Activated CD4-positive, alpha-beta T cell treated with anti-CD3 and anti-CD28 coated beads, Interleukin-2, amount 50 U/mL, for 16 hours (primary cell): Measurements from ENCODE around the gene ADCY10.
"Not testable (repeated sequence)": the region's sequence is repeated elsewhere in the genome, so short reads cannot be mapped to it uniquely, and the experiment has no call there.

Source experiments
- DNase-seq: peaks from one replicate; pipeline ENCODE4 v3.0.0-alpha.2; 2020

The ADCY10 gene

GRCh38 chr1:167913895-167914496 is at the start of gene ADCY10:
ADCY10 (minus strand) TSS chr1:167914134; CDS start chr1:167905140, 8,994 bp downstream.
- no peak for DNase-seq

GRCh38 chr1:167957710-167958109 is 43.8 kb upstream of the ADCY10 start:
- DNase-seq, result no peak

DNA sequence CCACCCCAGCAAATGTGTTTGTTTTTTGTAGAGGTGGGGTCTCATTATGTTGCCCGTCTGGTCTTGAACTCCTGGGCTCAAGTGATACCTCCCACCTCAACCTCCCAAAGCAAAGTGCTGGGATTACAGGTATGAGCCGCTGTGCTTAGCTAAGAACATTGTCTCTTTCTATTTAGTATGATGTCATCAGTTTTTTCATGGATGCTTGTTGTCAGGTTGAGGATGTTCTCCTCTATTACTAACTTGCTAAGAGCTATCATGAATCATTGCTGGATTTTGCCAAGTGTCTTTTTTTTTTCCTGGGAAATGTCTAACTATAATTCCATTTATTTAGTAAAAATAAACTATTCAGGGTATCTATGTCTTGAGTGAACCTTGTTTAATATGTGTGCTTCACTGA is 42.0 kb upstream of the ADCY10 start:
- DNase-seq, result no peak

DNA sequence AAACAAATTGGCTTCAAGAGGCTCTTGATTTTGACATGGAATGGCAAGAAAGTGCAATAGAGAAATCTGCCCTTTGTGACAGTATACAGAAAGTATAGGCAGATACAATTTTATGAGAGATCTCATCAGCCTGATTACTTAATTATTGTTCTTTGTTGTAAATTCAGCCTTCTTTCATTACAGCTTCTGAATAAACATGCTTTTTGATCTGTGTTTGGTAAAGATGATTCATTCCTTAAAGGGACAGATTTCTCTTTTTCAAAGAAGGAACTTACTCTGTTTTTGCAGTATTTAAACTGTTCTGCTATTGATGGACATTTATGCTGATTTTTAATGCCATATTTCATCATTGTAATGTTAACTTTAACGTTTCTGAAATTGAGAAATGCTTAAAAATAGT is 36.6 kb upstream of the ADCY10 start:
- DNase-seq, result no peak

GRCh38 chr1:167949785-167950184 is 35.9 kb upstream of the ADCY10 start:
- DNase-seq, result no peak

- DNase-seq, result no peak
These were observed 33.8 kb upstream of the ADCY10 start for GRCh38 chr1:167947733-167948132.

- no peak for DNase-seq
These were observed 29.6 kb upstream of the ADCY10 start for GRCh38 chr1:167943541-167943940.

DNA sequence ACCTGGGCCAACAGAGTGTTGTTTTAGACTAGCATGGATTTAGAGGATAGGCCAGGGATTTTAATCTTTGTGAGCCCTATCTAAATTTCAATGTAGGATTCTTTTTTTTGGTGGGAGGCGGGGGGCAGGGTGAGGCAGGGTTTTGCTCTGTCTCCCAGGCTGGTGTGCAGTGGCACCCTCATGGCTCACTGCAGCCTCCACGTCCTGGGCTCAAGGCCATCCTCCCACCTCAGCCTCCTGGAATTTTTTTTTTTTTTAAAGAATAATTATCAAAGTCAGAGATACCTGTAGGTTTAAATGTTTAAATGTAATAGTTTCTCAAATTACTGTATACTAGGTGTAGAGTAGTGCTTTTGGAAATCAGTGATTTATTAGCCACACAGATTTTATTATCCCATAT is 26.3 kb upstream of the ADCY10 start:
- no peak for DNase-seq

GRCh38 chr1:167938080-167938636 is 24.2 kb upstream of the ADCY10 start:
- DNase-seq, result no peak

GRCh38 chr1:167937709-167938010 is 23.7 kb upstream of the ADCY10 start:
- no peak for DNase-seq

DNA sequence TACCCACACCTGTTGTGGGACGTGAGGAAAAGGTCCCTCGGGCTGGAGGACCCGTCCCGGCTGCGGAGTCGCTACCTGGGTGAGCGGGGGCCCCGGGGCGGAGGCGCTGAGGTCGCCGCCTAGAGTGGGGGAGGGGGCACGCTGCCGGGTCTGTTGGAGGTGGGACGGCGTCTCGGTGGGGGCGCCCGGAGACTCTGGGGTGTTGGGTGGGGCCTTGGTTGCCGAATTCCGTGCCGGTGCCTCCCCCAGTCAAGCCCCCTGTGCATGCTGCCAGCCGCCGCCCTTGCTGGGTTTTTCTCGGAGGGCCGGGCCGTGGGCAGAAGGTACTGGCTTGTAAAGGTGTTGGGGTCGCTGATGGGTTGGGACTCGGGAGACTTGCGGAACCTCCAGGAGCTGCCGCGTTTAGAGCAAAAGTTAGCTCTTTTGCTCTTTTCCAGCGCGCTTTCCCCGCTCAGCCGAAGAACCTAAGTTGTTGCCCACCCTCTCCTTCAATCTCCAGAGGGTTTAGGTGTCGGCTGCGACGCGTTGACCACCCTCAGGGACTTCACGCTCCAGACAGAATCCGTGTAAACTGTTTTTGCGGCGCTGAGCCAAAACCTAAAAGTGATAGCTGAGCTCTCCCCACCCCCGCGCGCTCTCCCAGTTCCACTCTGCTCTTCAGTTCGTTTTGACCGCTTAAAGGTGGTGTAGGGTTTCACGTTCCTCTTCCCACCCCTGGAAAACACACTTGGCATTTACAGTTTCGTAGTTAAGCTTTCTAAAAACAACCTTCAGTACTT is 23.2 kb upstream of the ADCY10 start, which contains the start of gene MPC2:
MPC2 (minus strand) TSS at position 143 of the 779 bp plus-strand sequence. CDS start 1,231 bp downstream, outside the sequence.
- peak; percentile 50 for DNase-seq

DNA sequence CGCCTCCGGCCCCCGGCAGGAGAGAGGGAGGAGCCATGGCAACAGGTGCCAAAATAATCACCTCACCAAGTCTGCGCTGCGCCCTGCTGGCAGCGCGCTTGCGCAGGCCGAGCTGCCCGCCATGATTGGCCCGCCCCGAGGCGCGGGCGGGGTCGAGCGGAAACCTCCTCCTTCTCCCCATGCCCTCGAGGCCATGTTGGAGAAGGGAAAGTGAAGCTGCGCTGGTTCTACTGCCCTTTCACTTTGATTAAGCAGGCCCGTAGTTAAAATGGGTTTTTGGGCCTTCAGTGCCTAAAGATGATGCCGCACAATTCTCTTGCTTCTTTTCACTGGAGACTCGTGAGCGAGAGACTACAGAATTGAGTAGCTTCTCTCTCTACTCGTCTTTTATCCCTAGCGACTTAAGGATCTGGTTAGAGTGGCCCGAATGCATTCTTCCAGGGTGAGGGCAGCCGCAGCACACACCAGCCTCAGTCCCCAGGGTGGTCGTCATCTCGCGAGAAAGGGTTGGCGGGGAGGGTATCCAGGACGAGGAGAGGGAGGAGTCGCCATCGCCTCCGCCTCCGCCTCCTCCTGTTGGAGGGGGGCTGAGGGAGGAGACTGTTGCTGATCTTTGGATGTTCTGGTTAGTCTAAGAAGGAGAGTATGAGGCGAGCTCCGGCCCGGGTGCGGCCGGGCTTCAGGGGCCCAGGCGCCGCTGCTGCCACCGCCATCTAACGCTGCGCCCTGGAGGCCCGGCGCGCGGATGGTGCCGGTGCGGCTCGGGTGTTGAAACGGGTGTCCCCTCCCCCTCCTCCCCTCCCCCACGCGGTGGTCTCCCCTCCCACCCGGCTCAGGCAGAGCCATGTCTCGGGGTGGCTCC is 22.4 kb upstream of the ADCY10 start, which contains the start of gene DCAF6:
DCAF6 (plus strand) TSS at position 616 of the 862 bp plus-strand sequence; CDS start at position 845, 229 bp downstream.
- DNase-seq, result peak; percentile 98

- DNase-seq, result peak; percentile 58
These were observed 21.5 kb upstream of the ADCY10 start for GRCh38 chr1:167935216-167936067.

DNA sequence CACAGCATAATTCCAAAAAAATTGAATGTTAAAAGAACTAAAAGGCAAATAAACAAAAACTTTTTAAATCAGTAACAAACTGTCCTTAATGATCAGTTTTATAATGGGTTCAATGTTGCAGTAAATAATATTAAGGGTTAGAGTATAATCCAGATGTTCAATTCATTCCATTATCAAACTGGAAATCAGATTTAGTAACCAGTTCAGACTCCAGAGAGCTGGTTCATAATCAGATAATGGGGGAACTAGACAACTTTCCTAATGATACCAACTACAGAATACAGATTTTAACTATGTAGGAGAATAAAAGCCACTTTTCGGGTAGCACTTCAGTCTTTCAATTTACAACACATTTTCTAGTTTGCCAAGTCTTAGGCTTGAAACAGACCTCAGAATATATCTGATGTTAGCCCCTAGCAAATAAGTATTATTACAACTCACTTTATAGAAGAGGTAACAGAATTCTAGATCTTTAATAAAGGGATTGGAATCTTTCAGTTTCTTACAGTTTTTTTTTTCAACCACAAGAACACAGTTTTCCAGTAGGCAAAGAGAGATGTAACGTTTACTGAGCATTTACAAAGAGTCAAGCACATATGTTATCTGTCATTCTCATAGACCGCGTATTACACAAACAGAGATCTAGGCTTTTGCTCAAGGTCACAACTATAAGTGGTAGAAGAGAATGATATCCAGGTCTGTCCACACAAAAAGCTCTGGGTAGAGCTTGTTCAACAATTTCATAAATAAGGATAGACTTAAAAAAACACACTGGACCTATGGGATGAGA is 20.7 kb upstream of the ADCY10 start:
- DNase-seq, result no peak

GRCh38 chr1:167933788-167934187 is 19.9 kb upstream of the ADCY10 start:
- no peak for DNase-seq

- DNase-seq, result no peak
These were observed 15.8 kb upstream of the ADCY10 start for GRCh38 chr1:167929725-167930124.

DNA sequence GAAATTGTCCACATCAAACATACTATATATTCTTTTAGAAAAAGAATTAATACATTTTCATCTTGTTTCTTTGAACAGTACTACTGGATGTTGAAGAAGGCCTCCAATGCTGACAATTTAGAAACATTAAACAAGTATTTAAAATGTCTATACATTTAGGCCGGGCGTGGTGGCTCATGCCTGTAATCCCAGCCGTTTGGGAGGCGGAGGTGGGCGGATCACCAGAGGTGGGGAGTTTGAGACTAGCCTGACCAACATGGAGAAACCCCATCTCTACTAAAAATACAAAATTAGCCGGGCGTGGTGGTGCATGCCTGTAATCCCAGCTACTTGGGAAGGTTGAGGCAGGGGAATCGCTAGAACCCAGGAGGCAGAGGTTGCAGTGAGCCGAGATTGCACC is 15.0 kb upstream of the ADCY10 start:
- not testable (repeated sequence) for DNase-seq

DNA sequence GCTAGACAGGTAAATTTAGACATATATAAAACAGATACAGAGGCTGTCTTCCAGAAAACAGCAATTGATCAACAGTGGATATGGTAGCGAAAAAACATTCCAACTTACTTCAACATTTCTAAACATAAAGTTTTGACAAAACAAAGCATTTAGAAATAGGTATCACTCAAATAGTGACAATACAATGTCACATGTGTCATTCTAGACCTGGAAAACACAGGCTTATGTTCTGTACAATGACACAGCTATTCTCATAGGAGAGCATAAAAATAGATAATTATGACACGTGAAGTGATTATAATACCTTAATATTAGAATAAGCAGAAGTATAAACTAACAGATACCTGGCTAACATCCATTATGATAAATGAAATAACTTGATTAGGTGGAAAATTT is 14.5 kb upstream of the ADCY10 start:
- DNase-seq, result no peak

DNA sequence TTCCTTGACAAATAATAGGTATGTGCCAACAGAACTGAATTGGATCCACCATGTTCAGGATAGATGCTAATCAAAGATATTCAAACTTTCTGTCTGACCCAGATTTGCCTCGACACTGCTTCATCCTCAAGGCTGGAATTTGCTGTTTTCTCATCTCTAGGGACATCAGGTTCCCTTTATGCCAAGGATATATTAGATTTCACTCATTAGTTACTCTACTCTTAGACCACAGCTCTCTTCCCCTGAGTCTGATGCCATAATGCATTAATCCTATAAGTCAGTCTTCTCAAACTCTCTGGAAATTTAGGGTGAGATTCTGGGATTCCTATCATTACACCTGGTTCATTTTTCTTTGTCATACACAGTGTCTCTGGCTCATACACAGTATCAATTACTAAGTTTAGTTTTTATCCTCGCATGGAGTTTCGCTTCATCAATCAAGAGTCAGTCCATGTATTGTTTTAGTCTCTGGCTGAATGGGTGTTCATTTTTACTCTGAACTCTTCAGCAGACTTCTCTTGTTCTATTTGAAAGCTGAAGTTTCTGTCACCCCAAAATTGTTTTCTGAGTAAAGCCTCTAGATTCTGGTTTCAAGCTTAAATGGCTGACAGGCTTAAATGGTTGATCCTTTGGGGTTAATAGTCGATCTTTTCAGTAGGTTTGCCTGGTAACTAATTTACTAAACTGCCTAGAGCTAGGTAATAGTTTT is 13.3 kb upstream of the ADCY10 start:
- no peak for DNase-seq

DNA sequence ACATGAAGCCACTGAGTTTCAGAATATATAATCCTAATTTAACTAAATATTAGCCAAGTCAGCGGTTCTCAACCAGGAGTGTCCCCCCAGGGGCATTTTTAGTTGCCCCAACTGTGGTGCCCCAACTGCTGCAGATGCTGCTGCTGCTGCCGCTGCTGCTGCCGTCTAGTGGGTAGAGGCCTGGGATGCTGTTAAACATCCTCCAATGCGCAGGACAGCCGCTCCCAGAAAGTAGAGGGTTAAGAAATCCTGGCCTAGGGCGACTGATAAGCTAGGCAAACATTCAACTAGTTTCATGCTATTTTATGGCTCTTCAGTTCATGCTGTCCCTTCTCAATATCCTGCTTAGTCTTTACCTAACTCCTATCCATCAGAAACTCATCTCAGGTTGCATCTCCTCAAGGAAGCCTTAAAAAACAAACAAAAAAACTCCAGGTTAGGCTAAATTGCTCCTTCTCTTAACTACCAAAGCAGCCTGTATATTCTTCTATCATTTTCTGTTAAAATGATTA is 12.6 kb upstream of the ADCY10 start:
- no peak for DNase-seq
